ENCODE measurements around the gene FOXP1. TPM values are rescaled to one million over a fixed set of nuclear protein-coding genes. Genes with fewer than 3 reads are reported as not detected.

Gene FOXP1
- total RNA-seq, 1 experiment from 2014 or later = 2.9 TPM

GRCh38 chr3:71109977-71110285 lies 473.6 kb downstream of the FOXP1 start:
- intact Hi-C loops (cut with micrococcal nuclease; ENCODE audit: unreplicated experiment) = no loop called here
- Histone ChIP-seq H3K4me1 (ENCODE audit: control insufficient read depth, insufficient read depth, low read length) (no peaks in the 10 kb centered on the region), H3K36me3 (ENCODE audit: control insufficient read depth, insufficient read depth, low read length) (no peaks in the 10 kb centered on the region), H3K9me3 (ENCODE audit: control insufficient read depth, insufficient read depth, low read depth, low read length) (no peaks in the 10 kb centered on the region), H3K4me3 (ENCODE audit: low read depth in 2 of 2, low read length in 2 of 2) (no peak overlapping the region), H3K27me3 (ENCODE audit: control insufficient read depth, insufficient read depth, low read length) (no peaks in the 10 kb centered on the region), H3K27ac (ENCODE audit: low read length) (no peak overlapping the region)
- DNase-seq (ENCODE audit: low read depth, low spot score) (no peak), ATAC-seq (no peak)
- POLR2A ChIA-PET = interaction anchor here (0.6 kb wide), 1 partner anchor 447 kb away, joined by 4 read pairs; no protein-coding TSS in a partner anchor
- CTCF ChIA-PET = interaction anchor here (0.6 kb wide), 2 partner anchors 559 to 995 kb away, joined by 3 read pairs; no protein-coding TSS in a partner anchor
- TF ChIP-seq SIN3A (IDR thresholded peaks at IDR 0.05; ENCODE audit: borderline replicate concordance, insufficient read depth, low read depth, low read length) (no peak), CTCF (IDR thresholded peaks at IDR 0.05) (no peak), POLR2AphosphoS5 (IDR thresholded peaks at IDR 0.05; ENCODE audit: low read depth, low read length) (no peak), TCF7L2 (IDR thresholded peaks at IDR 0.05; ENCODE audit: low read depth, low read length) (no peak)
- TF ChIP-seq, protein P1, sequence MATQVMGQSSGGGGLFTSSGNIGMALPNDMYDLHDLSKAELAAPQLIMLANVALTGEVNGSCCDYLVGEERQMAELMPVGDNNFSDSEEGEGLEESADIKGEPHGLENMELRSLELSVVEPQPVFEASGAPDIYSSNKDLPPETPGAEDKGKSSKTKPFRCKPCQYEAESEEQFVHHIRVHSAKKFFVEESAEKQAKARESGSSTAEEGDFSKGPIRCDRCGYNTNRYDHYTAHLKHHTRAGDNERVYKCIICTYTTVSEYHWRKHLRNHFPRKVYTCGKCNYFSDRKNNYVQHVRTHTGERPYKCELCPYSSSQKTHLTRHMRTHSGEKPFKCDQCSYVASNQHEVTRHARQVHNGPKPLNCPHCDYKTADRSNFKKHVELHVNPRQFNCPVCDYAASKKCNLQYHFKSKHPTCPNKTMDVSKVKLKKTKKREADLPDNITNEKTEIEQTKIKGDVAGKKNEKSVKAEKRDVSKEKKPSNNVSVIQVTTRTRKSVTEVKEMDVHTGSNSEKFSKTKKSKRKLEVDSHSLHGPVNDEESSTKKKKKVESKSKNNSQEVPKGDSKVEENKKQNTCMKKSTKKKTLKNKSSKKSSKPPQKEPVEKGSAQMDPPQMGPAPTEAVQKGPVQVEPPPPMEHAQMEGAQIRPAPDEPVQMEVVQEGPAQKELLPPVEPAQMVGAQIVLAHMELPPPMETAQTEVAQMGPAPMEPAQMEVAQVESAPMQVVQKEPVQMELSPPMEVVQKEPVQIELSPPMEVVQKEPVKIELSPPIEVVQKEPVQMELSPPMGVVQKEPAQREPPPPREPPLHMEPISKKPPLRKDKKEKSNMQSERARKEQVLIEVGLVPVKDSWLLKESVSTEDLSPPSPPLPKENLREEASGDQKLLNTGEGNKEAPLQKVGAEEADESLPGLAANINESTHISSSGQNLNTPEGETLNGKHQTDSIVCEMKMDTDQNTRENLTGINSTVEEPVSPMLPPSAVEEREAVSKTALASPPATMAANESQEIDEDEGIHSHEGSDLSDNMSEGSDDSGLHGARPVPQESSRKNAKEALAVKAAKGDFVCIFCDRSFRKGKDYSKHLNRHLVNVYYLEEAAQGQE (IDR thresholded peaks at IDR 0.05; ENCODE audit: insufficient read depth in 1 of 2, low read depth in 2 of 2, low read length in 1 of 2) = no peak
- in situ Hi-C loops (cut with HindIII; ENCODE audit: low pct_unique_long_range_greater_than_20kb, low sequenced_read_pairs) = no loop called here
- BruUV-seq (replicated peaks) = no TSS peak

- BruUV-seq (replicated peaks) = no TSS peak
- Histone ChIP-seq H3K4me1 (ENCODE audit: control insufficient read depth, insufficient read depth, low read length) (no peaks in the 10 kb centered on the region), H3K4me3 (ENCODE audit: low read depth in 2 of 2, low read length in 2 of 2) (no peak overlapping the region), H3K36me3 (ENCODE audit: control insufficient read depth, insufficient read depth, low read length) (no peaks in the 10 kb centered on the region), H3K27me3 (ENCODE audit: control insufficient read depth, insufficient read depth, low read length) (no peaks in the 10 kb centered on the region), H3K27ac (ENCODE audit: low read length) (no peak overlapping the region), H3K9me3 (ENCODE audit: control insufficient read depth, insufficient read depth, low read depth, low read length) (no peaks in the 10 kb centered on the region)
- in situ Hi-C loops (cut with HindIII; ENCODE audit: low pct_unique_long_range_greater_than_20kb, low sequenced_read_pairs) = no loop called here
- no peak for TF ChIP-seq TCF7L2 (IDR thresholded peaks at IDR 0.05; ENCODE audit: low read depth, low read length)
- no peak for TF ChIP-seq POLR2AphosphoS5 (IDR thresholded peaks at IDR 0.05; ENCODE audit: low read depth, low read length)
- TF ChIP-seq, protein P1 (IDR thresholded peaks at IDR 0.05; ENCODE audit: insufficient read depth in 1 of 2, low read depth in 2 of 2, low read length in 1 of 2) = no peak
- no peak for TF ChIP-seq CTCF (IDR thresholded peaks at IDR 0.05)
- TF ChIP-seq SIN3A (IDR thresholded peaks at IDR 0.05; ENCODE audit: borderline replicate concordance, insufficient read depth, low read depth, low read length) = no peak
- POLR2A ChIA-PET = interaction anchor here (0.6 kb wide), 1 partner anchor 1230 kb away, joined by 5 read pairs; no protein-coding TSS in a partner anchor
- CTCF ChIA-PET = interaction anchor here (0.6 kb wide), 2 partner anchors 559 to 995 kb away, joined by 3 read pairs; no protein-coding TSS in a partner anchor
- intact Hi-C loops (cut with micrococcal nuclease; ENCODE audit: unreplicated experiment) = no loop called here
- peak; percentile 42 for DNase-seq (ENCODE audit: low read depth, low spot score)
- no peak for ATAC-seq
Observed at GRCh38 chr3:71109241-71109976, 474.1 kb downstream of the FOXP1 start.

Measured in Panc1 (cell line).